Fibroblast of lung (primary cell): ENCODE measurements around the gene COASY.

ENCODE experiments used
- EZH2 ChIP-seq: IDR thresholded peaks from 2 replicates; pipeline ENCODE4 v1.5.1; 2012; ENCODE audit warnings: low read length, control low read depth, mild to moderate bottlenecking; ENCODE audit errors: missing control alignments
- TF ChIP-seq, protein P1 (sequence below), 2 donors: IDR thresholded peaks in 1 of 2; conservative IDR thresholded peaks in 1 of 2; 1 replicate in 1 of 2; 2 replicates in 1 of 2; pipeline ENCODE4 v1.5.1; 2011 to 2012; ENCODE audit warnings: low read length in 2 of 2, control low read depth in 1 of 2, inconsistent platforms in 1 of 2, low read depth in 1 of 2, mild to moderate bottlenecking in 1 of 2

DNA sequence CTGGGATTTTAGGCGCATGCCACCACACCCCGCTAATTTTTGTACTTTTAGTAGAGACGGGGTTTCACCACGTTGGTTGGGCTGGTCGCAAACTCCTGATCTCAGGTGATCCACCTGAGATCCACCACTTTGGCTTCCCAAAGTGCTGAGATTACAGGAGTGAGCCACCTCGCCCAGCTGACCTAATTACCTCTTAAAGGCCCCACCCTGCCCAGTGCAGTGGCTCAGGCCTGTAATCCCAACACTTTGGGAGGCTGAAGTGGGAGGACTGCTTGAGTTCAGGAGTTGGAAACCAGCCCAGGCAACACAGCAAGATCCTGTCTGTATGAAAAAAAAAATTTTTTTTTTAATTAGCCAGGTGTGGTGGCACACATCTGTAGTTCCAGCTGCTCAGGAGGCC is 2.9 kb upstream of the COASY start:
- TF ChIP-seq, protein P1, sequence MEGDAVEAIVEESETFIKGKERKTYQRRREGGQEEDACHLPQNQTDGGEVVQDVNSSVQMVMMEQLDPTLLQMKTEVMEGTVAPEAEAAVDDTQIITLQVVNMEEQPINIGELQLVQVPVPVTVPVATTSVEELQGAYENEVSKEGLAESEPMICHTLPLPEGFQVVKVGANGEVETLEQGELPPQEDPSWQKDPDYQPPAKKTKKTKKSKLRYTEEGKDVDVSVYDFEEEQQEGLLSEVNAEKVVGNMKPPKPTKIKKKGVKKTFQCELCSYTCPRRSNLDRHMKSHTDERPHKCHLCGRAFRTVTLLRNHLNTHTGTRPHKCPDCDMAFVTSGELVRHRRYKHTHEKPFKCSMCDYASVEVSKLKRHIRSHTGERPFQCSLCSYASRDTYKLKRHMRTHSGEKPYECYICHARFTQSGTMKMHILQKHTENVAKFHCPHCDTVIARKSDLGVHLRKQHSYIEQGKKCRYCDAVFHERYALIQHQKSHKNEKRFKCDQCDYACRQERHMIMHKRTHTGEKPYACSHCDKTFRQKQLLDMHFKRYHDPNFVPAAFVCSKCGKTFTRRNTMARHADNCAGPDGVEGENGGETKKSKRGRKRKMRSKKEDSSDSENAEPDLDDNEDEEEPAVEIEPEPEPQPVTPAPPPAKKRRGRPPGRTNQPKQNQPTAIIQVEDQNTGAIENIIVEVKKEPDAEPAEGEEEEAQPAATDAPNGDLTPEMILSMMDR (conservative IDR thresholded peaks at IDR 0.05 in 1 of 2, IDR thresholded peaks at IDR 0.05 in 1 of 2; ENCODE audit: low read depth in 1 of 2, low read length in 2 of 2): no peak
- no peak for TF ChIP-seq EZH2
